NCI-H69 (cell line): ENCODE data around the gene B3GALT6.
A peak's percentile ranks its signal among the peaks of the same experiment; 100 is the strongest.

Source experiments
- DNase-seq: peaks from one replicate; lab custom pipeline; 2025; lab: John Stamatoyannopoulos, UW

The B3GALT6 gene

DNA sequence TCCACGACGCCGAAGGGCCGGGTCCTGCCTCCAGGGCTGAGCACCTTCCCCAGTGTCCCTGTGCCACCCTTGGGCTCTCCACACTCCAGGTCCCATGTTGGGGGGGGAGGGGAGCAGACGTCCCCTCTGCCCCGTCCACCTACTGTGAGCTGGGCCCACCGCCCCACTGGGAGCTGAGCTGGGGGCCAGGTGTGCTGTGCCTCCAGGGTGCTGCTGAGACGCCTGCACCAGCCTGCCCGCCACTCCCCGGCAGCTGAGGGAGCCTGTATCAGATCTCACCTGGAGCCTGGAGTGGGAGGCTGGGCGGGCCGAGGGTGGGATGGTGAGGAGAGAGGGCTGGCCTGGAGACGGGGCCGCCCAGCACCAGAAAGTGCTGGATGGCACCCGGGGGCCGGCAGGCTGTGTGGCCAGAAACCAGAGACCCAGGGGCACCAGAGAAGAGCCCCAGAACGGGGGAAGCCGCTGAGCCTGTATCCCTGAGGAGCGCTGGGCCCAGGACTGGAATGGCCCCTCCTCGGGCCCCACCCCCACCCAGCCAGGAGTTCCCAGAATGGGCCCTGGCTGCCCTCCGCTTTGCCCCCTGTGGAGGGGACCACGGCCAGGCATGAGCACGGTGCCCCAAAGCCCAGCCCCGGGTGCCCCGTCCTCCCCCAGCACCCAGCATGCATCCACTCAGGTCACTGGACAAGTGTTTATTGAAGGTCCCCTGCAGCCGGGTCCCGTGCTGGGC lies 29.0 kb upstream of the B3GALT6 start:
- peak; percentile 18 for DNase-seq

DNA sequence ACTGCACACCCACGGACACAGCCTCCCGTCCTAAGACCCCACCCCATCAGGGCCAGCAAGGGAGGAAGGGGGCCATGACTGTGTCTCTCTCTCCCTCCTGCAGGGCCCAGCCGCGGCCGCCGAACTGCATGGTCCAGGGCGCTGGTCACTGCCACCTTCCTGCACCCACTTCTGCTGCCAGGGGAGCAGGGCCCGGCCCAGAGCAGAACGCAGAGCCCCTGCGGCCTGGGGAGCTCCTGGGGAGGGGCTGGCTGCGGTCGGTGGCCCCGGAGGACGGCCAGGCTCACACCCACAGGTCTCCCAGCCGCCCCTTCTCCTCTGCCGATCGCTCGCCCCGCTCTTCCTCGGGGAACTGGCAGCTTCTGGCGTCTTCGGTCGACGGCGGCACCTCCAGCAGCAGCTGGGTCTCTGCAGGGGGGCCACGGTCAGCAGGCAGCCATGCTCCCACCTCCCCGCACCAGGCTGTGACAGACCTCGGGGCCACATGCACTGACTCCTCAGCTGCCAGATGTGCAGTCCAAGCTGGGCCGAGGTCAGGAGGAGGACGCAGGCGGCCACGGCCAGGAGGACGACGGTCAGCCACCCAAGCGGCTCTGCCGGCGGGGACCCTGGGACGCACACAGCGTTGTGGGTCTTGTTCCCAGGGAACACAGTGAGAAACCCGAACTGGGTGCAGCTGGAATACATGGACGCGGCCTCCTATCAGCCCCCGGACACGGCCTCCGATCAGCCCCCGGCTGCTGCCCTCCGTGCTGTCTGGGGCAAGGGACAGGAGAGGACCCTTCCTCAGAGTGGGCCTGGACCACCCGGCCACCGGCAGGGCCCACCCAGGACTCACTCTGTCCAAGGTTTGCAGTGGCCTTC lies 28.2 kb upstream of the B3GALT6 start:
- no peak for DNase-seq

DNA sequence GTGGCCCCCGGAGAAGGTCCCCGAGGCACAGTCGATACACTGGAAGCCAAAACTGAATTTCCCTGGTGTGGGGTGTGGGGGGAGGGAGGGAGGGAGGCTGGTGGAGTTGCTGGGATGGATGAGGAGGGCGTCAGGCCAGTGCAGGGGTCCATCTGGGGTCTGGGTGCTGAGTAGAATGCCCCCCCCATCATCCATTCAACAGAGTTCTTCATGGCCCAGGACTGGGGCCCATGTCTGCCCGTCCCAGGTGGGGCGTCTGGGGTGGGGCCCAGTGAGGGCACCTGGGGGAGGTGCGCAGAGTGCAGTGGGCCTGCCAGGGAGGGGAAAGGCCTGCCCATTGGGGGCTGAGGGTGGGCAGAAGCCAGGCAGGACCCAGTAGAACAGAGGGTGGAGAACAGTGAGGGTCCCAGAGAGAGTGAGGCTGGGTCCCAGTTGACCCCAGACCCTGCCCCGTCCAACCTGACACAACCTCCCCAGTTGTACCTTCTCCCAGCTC lies 27.6 kb upstream of the B3GALT6 start:
- DNase-seq, result no peak

DNA sequence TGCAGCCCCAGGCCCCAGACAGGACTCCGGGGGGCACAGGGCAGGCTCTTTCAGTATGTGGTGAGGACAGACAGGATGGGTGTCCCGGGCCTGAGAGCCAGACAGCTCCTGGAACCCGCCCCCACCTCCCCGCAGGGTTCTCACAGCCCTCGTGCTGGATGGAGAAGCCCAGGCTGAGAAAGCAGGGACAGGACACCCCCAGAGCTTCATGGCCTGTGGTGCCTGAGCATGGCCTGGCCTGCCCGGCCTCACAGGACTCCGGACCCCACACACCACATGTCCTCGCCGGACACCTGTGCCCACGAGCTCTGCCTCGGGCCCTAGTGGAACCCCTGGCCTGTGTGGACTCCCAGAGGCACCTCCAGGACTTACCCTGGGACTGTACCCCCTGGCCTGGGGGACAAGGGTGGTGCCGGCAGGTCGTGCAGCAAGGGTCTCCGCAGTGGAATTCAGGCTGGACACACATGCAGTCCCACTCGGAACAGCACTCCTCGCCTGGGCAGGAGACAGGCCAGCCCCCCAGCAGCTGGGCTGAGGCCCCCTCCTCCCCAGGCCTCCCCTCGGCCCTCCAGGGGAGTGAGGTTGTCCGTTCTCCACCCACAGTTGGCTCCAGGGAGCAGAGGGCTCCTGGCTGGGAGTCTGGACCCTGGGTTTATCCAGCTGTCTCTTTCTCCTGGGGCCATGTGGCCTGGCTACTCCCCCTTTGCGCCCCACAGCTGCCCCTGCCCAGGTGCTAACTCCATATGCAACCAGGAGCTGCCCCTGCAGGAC lies 26.9 kb upstream of the B3GALT6 start:
- no peak for DNase-seq

DNA sequence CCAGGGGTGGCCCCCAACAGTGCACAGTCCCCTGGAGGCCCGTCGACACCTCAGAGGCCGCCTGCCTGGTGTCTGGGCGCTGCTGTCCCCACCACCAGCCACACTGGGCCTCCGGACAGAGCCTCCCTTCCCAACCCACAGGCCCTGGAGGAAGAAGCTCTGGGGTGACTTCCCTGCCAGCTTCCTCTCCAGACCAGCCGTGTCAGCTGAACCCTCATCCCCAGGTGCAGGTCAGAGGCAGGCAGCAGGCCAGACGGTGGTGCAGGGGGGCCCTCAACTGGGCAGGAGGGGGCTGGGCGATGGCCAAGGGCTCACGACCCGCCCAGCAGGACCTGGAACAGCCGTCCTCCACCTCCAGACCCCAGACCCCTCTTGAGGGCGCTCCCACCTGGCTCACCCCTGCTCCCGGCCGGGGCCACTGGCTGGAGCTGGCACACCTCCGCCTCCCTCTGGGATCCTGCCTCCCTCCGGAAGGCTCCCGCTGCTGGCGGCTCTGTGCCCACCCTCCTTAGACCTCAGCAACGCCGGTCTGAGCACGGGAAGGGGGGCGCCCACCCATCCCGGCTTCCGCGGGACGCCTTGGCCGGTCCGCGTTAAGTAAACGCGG lies 26.2 kb upstream of the B3GALT6 start:
- DNase-seq, result no peak

DNA sequence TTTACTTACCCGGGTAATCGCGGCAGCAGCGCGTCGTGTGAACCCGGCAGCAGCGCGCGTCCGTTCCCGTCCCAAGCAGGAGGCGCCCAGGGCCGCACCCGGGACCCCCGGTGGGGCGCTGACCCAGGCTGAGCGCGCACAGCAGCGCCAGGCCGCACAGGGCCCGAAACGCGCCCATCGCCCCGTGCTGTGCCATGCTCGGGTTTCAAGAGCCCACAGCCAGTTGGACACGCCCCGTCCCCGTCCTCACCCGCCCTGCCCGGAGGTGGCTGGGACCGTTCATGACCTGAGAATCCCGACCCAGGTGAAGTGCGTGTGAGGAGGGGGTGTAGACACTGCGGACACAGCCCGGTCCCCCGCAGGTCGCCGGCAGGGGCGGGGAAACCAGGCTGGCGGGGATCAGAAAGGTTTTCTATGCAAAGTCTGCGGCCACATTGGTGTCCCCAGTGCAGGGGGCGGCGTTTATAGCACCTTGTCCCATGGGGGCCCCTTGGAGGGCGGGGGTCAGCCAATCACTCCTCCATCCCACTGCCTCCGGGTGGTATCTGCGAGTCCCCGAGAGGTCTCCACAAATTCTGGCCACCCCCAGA lies 25.6 kb upstream of the B3GALT6 start, which contains the start of gene TNFRSF18:
Gene TNFRSF18 (minus strand): TSS at position 217 of the 590 bp plus-strand sequence. CDS start 21 bp downstream, at position 196.
- peak; percentile 62 for DNase-seq

DNA sequence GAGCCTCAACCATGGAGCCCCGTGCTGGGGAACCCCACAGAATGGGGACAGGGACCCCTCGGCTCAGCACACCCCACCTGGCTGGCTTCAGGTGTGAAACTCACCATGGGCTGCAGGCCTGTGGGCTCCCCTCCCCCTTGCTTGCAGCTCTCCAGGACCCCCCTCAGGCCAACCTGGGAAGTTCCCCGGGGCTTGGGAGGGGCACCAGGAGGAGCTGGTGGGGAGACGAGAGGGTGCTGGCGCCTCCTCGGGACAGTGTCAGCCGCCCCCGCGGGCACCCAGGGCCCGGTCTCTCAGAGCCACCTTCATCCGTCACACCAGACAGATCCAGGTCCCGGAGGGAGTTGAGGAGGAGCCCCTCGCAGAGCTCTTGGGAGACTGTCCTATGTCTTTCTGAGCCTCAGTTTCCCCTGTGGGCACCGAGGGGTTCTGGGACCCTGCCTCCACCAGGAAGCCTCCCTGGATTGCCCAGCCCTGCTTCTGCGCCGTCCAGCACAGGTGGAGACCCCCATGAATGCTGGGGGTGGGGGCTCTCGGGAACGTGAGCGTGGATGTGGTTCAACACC lies 25.0 kb upstream of the B3GALT6 start:
- DNase-seq, result no peak

DNA sequence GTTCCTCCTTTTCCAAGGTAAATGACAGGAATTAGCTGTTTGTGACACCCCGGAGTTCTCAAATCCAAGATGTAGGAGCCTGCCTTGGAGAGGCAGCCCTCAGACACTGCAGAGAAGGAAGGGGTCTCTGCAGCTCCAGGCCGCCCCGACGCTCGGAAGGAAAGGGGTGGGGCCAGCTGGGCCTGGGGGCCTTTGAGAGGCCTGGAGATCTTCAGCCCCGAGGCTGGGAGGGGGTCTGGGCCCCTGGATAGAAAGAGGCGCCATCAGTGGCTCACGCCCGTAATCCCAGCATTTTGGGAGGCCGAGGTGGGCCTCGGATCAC lies 24.5 kb upstream of the B3GALT6 start:
- no peak for DNase-seq

DNA sequence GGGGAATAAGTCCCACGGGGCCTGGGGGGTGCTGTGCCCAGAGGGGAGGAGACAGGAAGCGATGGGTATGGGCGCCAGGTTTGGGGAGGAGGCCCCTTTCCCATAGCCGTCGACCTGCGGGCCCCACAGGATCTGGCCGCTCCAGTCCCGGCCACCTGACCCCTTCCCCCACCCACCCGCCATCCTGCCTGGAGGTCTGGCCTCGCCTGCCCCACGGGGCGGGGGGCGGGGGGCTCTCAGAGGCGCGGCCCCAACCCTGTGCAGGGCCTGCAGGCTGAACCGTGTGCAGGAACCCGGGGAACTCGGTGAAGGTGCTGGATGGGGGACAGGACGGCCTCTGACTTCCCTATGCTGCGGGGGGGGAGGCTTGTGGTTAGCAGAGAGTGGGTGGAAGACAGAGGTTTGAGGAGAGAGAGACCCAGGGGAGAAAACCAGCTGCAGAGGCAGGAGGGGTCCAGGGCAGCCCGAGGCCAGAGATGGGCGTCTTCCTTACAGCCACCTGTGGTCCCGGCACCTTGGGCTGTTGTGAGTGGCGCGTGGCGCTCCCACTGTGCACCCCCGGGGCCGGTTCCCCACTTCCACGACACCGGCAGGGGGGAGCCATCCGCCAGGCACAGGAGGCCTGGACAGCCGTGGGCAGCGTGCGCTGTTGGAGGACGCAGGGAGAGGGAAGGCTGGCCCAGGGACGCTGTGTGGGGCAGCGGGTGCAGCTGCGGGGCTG lies 23.2 kb upstream of the B3GALT6 start:
- peak; percentile 28 for DNase-seq

DNA sequence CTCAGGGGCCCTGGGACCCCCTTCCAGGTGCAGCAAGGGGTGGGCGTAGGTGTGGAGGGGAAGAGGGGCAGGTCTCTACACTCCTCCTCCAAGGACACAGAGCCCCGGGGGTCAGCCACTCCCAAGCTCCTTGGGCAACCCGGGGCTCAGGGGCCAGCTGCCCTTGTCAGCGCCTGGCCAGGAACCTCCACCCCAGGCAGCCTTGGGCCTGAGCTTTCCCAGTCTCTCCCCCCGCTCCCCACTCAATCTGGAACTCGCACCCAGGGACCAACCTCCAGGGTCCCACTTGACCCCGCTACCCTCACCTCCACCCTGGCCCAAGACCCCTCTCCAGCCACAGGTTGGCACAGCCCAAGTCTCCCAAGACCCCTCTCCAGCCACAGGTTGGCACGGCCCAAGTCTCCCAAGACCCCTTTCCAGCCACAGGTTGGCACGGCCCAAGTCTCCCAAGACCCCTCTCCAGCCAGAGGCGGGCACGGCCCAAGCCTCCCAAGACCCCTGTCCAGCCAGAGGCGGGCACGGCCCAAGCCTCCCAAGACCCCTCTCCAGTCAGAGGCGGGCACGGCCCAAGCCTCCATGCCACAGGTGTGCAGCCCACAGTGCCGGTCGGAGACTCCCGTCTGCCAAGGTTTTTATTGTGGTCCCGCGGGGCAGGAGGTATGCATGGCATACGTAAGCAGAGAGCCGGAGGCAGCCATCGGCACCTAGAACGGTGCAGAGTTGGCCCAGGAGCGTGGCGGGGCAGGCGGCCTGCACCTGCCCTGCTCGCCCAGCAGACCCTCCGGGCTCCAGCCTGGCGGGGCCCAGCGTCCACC lies 21.1 kb upstream of the B3GALT6 start:
- DNase-seq, result peak; percentile 9

DNA sequence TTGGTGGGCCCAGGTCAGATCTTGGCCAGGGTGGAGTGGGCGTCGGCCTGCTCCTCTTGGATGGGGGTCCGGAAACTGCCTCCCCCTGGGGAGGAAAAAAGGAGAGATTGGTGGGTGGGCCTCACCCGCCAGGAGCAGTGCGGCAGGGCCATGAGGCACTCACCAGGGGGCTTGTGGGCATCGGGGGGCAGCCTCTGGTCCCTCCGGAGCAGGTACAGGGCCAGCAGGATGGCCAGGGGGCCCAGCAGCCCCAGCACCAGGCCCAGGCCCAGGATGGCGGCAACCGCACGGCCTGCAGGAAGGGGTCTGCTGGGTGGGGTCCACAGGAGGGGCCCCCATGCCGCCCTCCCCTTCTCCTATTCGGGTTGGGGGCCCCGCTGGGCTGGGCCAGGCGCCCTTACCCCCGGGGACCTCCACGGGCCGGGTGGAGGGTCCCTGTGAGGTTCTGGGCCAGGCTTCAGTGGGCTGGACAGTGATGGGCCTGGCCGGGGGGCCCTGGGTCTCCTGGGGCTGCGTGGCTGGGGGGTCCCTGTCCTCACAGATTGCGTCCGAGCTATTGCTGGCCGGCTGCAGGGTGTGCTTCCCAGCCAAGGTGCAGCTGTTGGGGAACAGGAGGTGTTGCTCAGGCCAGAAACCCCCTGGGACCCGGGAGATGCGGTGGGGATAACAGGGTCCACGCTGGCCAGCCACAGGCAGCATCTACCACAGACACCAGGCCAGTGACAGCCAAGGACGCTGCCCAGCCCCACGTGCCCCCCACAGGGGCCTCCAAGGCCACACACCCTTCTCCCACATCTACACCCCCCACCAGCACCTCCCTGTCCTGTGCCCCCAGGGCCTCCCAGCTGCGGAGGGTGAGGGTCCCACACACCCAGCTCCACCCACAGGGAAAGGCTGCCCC lies 20.2 kb upstream of the B3GALT6 start:
- DNase-seq, result no peak

DNA sequence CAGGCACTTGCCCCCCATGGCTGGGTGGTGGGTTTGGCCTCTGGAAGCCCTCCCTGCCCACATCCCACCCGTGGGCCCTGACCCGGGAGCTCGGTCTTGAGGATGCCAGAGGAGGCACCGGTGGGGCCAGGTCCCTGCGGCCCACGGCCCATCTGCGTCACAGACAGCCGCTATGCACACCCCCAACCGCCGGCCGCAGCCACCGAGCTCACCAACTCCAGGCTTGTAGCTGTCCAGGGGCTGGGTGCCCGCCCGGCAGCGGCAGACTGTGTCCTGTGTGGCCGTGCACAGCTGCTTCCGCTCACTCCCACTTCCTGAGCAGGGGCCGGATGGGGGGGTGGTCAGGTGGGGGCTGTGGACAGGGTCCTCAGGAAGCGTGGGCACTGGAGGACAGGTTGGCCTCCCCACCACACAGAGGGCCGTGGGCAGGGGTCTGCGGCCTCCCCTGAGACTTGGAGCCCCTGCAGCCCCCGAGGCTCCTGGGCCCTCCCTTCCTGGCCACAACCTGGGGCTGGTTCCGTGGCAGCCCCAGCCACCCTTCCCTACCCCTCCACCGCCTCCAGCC lies 19.2 kb upstream of the B3GALT6 start:
- DNase-seq, result no peak

DNA sequence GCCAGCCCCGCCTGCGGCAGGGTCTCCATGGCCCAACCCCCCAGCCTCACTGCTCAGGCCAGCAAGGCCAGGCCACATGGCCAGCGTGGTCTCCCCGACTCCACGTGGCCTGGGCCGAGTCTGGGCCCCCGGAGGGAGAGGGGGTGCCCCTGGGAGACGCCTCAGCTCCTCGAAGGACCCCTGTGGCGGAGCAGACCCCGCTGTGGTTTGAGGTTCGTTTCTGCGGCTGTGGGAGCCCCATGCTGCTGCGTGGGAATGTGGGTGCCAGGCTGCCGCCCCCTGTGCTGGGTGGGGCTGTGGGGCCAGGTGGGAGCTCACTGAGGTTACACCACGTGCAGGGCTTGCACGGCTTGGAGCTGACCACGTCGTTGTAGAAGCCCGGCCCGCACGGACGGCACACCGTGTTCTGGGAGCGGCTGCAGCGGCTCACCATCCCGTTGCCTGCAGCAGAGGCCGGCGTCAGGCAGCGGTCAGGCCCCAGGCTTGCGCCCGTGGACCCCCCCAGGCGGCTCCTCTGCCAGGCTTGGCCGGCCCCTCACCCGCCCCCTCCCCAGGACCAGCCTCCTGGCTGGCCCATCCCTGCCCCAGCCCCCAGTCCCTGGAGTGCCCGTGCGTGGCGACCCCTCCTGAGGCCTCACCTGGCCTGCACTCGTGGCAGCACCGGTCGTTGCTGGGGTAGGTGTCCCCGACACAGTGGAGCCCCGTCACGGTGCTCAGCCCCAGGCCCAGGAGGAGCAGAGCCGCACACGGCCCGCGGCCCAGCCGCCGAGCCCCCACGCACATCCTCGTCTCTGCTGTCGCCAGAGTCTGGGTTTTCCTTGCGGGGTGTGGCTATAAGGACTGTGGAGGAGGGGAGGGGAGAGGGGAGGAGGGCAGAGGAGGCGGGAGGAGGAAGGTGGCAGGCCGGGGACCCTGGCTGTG lies 18.4 kb upstream of the B3GALT6 start, which contains the start of gene TNFRSF4:
Gene TNFRSF4 (minus strand): TSS at position 809 of the 921 bp plus-strand sequence. CDS start 26 bp downstream, at position 783.
- DNase-seq, result no peak

DNA sequence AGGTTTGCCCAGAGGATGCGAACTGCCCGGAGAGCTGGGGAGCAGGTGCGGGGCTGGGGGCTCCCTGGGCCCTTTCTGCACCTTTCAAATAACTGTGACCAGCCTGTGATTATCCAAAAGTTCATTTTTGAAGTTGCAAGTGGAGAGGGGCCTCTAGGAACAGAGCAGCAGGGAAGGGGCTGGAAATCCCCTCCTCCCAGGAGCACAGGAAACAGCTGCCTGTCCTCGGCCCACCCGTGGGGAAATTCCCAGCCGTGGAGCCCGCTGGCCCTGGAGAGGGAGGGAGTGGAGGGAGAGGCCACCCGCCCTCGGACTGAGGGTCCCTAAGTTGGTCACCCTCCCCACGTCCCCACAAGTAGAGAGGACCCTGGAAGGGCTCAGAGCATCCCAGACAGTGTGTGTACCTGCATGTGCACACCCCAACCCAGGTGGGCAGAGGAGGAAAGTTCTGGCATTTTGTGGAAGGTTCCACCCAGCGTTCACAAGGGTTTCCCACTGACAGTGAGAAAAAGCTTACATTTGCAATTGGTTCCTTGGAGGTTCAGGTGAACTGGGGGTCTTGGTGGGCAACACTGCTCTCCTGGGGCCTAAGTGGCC lies 16.9 kb upstream of the B3GALT6 start:
- no peak for DNase-seq

DNA sequence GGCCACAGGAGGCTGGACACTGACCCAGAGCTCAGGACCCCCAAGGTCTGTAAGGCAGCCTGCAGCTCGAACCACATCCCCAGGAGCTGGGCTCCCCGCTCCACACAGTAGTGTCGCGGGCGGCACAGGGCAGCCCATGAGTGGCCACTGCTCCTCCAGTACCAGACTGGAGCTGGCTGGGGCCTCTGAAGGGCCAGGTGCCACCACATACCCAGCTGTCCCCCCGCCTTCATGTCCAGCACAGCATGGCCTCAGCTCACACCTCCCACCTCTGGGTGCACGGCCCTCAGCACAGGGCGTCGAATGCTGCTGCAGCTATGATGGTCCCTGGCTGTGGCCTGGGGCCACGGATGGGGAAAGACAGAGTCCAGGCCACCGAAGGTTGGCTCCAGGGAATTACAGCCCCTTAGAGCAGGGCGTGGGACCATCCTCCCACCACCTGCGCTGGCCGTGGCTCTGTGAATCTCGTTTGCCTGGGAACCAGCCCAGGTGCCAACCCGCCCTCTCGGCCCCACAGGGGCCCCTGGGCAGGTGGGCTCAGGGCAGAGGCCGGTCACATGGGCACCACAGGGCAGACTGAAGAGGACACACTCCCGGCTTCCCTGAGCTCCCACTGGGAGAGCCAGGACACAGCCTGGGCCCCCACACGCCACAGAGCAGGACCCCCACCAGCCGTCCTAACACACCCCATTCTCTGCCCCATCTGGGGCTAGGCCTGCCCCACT lies 16.0 kb upstream of the B3GALT6 start:
- no peak for DNase-seq
